ENCODE results near the gene MOV10. TPM values are rescaled to one million over a fixed set of nuclear protein-coding genes. Genes with fewer than 3 reads are reported as not detected.

MOV10 gene
- total and polyA plus RNA-seq, 2 of the 8 experiments (the other 6 are each of a cell fraction or from before 2014, with no cell fraction given) = 57.3 to 109 TPM

DNA sequence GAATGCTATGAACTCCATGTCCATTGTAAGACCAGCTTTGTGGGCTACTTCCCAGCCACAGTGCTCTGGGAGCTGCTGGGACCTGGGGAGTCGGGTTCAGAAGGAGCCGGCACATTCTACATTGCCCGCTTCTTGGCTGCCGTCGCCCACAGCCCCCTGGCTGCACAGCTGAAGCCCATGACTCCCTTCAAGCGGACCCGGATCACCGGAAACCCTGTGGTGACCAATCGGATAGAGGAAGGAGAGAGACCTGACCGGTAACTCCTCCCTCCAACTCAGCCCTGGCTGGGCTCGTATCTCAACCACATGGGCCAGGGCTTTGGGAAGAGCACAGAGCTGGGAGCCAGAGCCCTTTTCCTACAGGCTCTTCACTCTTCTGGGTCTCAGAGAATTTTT lies 15.4 kb downstream of the MOV10 start:
- 95% methylated on average over 10 of the region's 11 CpGs; no CpG with 5 or more reads in 1 of the 2 experiments for WGBS, 2 experiments (ENCODE audit: extremely low coverage in 1 of 2, insufficient coverage in 1 of 2, insufficient read length in 1 of 2, insufficient replicate concordance in 2 of 2, low coverage in 1 of 2, low lambda C conversion rate in 2 of 2, missing lambda C conversion rate in 1 of 2)
- Histone ChIP-seq H3K23ac (ENCODE audit: insufficient read length) (no peak overlapping the region), H2BK120ac (replicated peaks; ENCODE audit: low read depth, low read length) (no peak overlapping the region), H2AFZ (ENCODE audit: low read length) (no peak overlapping the region), H4K8ac (ENCODE audit: extremely low read depth, insufficient read depth, low read length) (no peak overlapping the region), H2BK20ac (ENCODE audit: low read length) (no peak overlapping the region), H3K79me1 (ENCODE audit: low read depth, low read length) (peaks cover 3% of the 10 kb centered on the region), H2BK5ac (ENCODE audit: low read depth, low read length) (no peak overlapping the region), H3K9ac (replicated peaks in 1 of 4; ENCODE audit: extremely low read depth in 1 of 4, low read depth in 3 of 4, low read length in 3 of 4) (no peak overlapping the region), H3K9me3 (ENCODE audit: insufficient read depth in 2 of 2, low read depth in 1 of 2, low read length in 1 of 2) (no peaks in the 10 kb centered on the region), H3K27me3 (replicated peaks in 1 of 4; ENCODE audit: control insufficient read depth in 3 of 4, extremely low read depth in 1 of 4, insufficient read depth in 3 of 4, low read length in 3 of 4) (no peaks in the 10 kb centered on the region), H3K79me2 (ENCODE audit: control insufficient read depth in 1 of 2, insufficient read depth in 2 of 2, low read length in 2 of 2) (no peaks in the 10 kb centered on the region), H3K23me2 (ENCODE audit: low read depth, low read length) (no peaks in the 10 kb centered on the region), H3K4me3 (ENCODE audit: extremely low read depth in 1 of 4, insufficient read depth in 2 of 4, low read depth in 3 of 4, low read length in 4 of 4) (no peak overlapping the region), H3K14ac (ENCODE audit: insufficient read length) (no peak overlapping the region), H4K20me1 (replicated peaks in 1 of 2; ENCODE audit: control insufficient read depth in 1 of 2, insufficient read depth in 2 of 2, low read length in 2 of 2) (peaks cover 0 to 11% of the 10 kb centered on the region in 2 experiments), H3K4me1 (replicated peaks in 1 of 4; ENCODE audit: control insufficient read depth in 3 of 4, insufficient read depth in 4 of 4, low read length in 3 of 4) (peaks cover 0 to 2% (median 0%) of the 10 kb centered on the region in 4 experiments; a peak in 2 of 7 replicates), H4K91ac (replicated peaks; ENCODE audit: insufficient read length, low read length) (no peak overlapping the region), H3K36me3 (ENCODE audit: control insufficient read depth in 2 of 4, insufficient read depth in 4 of 4, low read length in 3 of 4) (peaks cover 12 to 32% (median 17%) of the 10 kb centered on the region in 4 experiments), H4K5ac (ENCODE audit: insufficient read length, low read depth, low read length) (no peak overlapping the region), H3K4me2 (ENCODE audit: insufficient read depth in 1 of 2, low read depth in 2 of 2, low read length in 2 of 2) (no peak overlapping the region), H3K18ac (ENCODE audit: extremely low read depth, low read length) (no peak overlapping the region), H2BK12ac (ENCODE audit: low read depth, low read length) (no peak overlapping the region), H3K27ac (ENCODE audit: low read depth, low read length) (no peak overlapping the region), H2BK15ac (ENCODE audit: low read length) (no peak overlapping the region), H3K4ac (replicated peaks; ENCODE audit: insufficient read length, low read depth, low read length) (no peak overlapping the region), H2AK5ac (ENCODE audit: low read depth, low read length) (peak overlapping the region; percentile 65; the same call in 1 of the 2 replicates), H3K56ac (replicated peaks; ENCODE audit: insufficient read length, low read depth, low read length) (no peak overlapping the region)
- ChIA-PET POLR2A (ENCODE audit: partially characterized antibody) (interaction anchor here (1.2 to 6.0 kb wide), 5 partner anchors 10 to 26 kb away, joined by 3 to 32 read pairs (median 10); partner anchors contain the start of gene MOV10), CTCF (ENCODE audit: partially characterized antibody) (interaction anchor here (0.9 to 3.0 kb wide), 6 partner anchors 10 to 30 kb away, joined by 3 to 10 read pairs (median 4); partner anchors contain the start of gene MOV10)
- TF ChIP-seq SIRT6 (IDR thresholded peaks at IDR 0.05; ENCODE audit: low read length) = no peak
- no peak for TF ChIP-seq TEAD4 (IDR thresholded peaks at IDR 0.05; ENCODE audit: low read depth, low read length)
- TF ChIP-seq TCF12 (IDR thresholded peaks at IDR 0.05; ENCODE audit: low read depth, low read length) = no peak
- no peak for TF ChIP-seq BACH1 (IDR thresholded peaks at IDR 0.05; ENCODE audit: low read length)
- TF ChIP-seq RFX5 (IDR thresholded peaks at IDR 0.05; ENCODE audit: borderline replicate concordance, low read depth, low read length) = no peak
- TF ChIP-seq FOSL1 (IDR thresholded peaks at IDR 0.05; ENCODE audit: insufficient read depth, low read depth, low read length) = no peak
- TF ChIP-seq POU5F1 (IDR thresholded peaks at IDR 0.05; ENCODE audit: low read depth, low read length) = no peak
- TF ChIP-seq SIN3A (conservative IDR thresholded peaks at IDR 0.05 in 1 of 2, IDR thresholded peaks at IDR 0.05 in 1 of 2; ENCODE audit: low read depth in 1 of 2, low read length in 2 of 2) = no peak
- TF ChIP-seq ATF2 (IDR thresholded peaks at IDR 0.05; ENCODE audit: low read length) = no peak
- no peak for DNase-seq (ENCODE audit: low read depth in 1 of 2, low spot score in 2 of 2)
- FAIRE-seq = no peak
